Measurements from ENCODE around the gene PALS1.

The PALS1 gene

GRCh38 chr14:67257906-67258305 lies 16.7 kb downstream of the PALS1 start:
- TF ChIP-seq CTCF (IDR thresholded peaks at IDR 0.05; ENCODE audit: low read depth, low read length): no peak
- H3K4me3 ChIP-seq (ENCODE audit: low read depth, low read length): no peak overlapping the region

- no peak overlapping the region for H3K4me3 ChIP-seq (ENCODE audit: low read depth, low read length)
- TF ChIP-seq CTCF (IDR thresholded peaks at IDR 0.05; ENCODE audit: low read depth, low read length): no peak
Observed at GRCh38 chr14:67260965-67261364, 19.7 kb downstream of the PALS1 start.

GRCh38 chr14:67263499-67264149 lies 22.4 kb downstream of the PALS1 start:
- TF ChIP-seq CTCF (IDR thresholded peaks at IDR 0.05; ENCODE audit: low read depth, low read length): no peak
- H3K4me3 ChIP-seq (ENCODE audit: low read depth, low read length): no peak overlapping the region

GRCh38 chr14:67265131-67265530 lies 23.9 kb downstream of the PALS1 start:
- no peak for TF ChIP-seq CTCF (IDR thresholded peaks at IDR 0.05; ENCODE audit: low read depth, low read length)

GRCh38 chr14:67267576-67268328 lies 26.5 kb downstream of the PALS1 start:
- no peak for TF ChIP-seq CTCF (IDR thresholded peaks at IDR 0.05; ENCODE audit: low read depth, low read length)
- no peak overlapping the region for H3K4me3 ChIP-seq (ENCODE audit: low read depth, low read length)

More at GRCh38 chr14:67265131-67265530, 23.9 kb downstream of the PALS1 start:
- no peak overlapping the region for H3K4me3 ChIP-seq (ENCODE audit: low read depth, low read length)

GRCh38 chr14:67268426-67269150 lies 27.4 kb downstream of the PALS1 start:
- H3K4me3 ChIP-seq (ENCODE audit: low read depth, low read length): 0 out of 2 replicates have a peak overlapping the region, but pooled peaks have one; percentile 13
- no peak for TF ChIP-seq CTCF (IDR thresholded peaks at IDR 0.05; ENCODE audit: low read depth, low read length)

Measured in WI38 (cell line).